Astrocyte (in vitro differentiated cells and primary cell): ENCODE data around the gene SQOR.

ENCODE experiments used
- CTCF ChIP-seq: IDR thresholded peaks from 2 replicates; pipeline ENCODE4 v1.5.1; 2011; ENCODE audit warnings: low read depth, mild to moderate bottlenecking, inconsistent platforms, low read length, moderate library complexity; ENCODE audit not compliant: insufficient read depth
- EZH2 ChIP-seq: IDR thresholded peaks from 2 replicates; pipeline ENCODE4 v1.6.1; 2012; ENCODE audit warnings: mild to moderate bottlenecking, low read length, inconsistent platforms; ENCODE audit not compliant: insufficient read depth

- no peak for TF ChIP-seq CTCF
- no peak for TF ChIP-seq EZH2
Observed at GRCh38 chr15:45594835-45595530, 39.8 kb upstream of the SQOR start.
